HG02798 (cell line): ENCODE results near the gene ITGA7.
A peak's percentile ranks its signal among the peaks of the same experiment; 100 is the strongest.

ENCODE experiments used
- ATAC-seq: cut with Tn5 transposase; IDR thresholded peaks from one replicate; pipeline ENCODE4 v1.9.1; 2021; ENCODE audit warnings: mild to moderate bottlenecking; ENCODE audit not compliant: unreplicated experiment, poor library complexity

ITGA7 gene, protein sequence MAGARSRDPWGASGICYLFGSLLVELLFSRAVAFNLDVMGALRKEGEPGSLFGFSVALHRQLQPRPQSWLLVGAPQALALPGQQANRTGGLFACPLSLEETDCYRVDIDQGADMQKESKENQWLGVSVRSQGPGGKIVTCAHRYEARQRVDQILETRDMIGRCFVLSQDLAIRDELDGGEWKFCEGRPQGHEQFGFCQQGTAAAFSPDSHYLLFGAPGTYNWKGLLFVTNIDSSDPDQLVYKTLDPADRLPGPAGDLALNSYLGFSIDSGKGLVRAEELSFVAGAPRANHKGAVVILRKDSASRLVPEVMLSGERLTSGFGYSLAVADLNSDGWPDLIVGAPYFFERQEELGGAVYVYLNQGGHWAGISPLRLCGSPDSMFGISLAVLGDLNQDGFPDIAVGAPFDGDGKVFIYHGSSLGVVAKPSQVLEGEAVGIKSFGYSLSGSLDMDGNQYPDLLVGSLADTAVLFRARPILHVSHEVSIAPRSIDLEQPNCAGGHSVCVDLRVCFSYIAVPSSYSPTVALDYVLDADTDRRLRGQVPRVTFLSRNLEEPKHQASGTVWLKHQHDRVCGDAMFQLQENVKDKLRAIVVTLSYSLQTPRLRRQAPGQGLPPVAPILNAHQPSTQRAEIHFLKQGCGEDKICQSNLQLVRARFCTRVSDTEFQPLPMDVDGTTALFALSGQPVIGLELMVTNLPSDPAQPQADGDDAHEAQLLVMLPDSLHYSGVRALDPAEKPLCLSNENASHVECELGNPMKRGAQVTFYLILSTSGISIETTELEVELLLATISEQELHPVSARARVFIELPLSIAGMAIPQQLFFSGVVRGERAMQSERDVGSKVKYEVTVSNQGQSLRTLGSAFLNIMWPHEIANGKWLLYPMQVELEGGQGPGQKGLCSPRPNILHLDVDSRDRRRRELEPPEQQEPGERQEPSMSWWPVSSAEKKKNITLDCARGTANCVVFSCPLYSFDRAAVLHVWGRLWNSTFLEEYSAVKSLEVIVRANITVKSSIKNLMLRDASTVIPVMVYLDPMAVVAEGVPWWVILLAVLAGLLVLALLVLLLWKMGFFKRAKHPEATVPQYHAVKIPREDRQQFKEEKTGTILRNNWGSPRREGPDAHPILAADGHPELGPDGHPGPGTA

GRCh38 chr12:55707841-55708694 is at the start of gene ITGA7:
Gene ITGA7, minus strand, starts transcription at chr12:55707904. Its CDS starts 222 bp downstream, at chr12:55707682.
- ATAC-seq, result peak; percentile 69

DNA sequence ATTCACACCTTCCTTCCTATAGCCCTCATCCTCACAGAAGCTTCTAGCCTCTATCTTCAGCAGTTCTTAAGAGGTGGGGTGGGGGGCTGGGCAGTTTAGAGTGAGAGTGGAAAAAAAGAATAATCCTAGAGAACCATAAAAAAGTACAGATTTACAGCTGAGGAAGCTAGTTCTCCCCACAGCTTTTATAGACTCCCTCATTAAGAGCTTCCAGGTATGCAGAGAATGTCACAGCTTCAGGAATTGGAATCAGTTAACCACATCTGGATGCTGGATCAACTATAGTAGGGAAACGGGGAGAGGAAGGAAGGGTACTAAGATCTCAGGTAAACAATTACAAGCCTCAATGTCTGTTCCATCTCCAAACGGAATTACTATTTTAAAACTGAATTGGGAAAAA is 47.5 kb upstream of the ITGA7 start:
- no peak for ATAC-seq

DNA sequence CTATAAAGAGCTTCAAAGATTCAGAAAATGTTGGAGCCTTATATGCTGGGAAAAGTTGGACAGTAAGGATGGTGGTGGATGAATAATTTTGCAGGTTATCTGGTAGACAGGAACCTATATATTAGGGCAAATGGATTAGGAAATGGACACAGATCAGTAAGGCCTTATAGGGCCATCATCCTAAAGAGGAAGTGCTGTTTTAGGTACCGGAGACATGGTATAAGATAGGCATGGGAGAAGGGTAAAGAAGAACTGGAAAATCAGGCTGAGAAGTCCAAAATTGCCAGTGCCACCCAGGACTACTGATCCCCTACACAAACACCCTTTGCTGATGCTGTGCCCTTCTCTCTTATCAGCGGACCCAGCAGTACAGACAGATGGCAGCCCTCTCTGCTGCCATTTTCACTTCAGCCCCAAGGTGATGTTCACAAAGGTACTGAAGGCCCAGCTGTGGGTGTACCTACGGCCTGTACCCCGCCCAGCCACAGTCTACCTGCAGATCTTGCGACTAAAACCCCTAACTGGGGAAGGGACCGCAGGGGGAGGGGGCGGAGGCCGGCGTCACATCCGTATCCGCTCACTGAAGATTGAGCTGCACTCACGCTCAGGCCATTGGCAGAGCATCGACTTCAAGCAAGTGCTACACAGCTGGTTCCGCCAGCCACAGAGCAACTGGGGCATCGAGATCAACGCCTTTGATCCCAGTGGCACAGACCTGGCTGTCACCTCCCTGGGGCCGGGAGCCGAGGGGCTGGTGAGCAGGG is 40.7 kb upstream of the ITGA7 start:
- no peak for ATAC-seq

DNA sequence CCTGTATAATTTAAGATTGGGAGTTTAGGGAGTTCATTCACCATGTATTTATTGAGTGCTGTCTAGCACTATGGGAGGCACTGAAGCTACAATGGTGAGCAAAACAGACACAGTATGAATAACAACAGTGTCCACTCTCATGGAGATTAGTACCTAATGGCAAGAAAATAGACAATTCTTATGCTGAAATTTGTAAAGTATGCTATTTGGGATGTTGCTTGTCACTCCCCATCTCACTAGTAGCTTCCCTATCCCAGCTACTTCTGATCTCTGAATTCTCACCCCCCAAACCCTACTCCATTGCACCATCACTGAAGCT is 39.2 kb upstream of the ITGA7 start:
- no peak for ATAC-seq

DNA sequence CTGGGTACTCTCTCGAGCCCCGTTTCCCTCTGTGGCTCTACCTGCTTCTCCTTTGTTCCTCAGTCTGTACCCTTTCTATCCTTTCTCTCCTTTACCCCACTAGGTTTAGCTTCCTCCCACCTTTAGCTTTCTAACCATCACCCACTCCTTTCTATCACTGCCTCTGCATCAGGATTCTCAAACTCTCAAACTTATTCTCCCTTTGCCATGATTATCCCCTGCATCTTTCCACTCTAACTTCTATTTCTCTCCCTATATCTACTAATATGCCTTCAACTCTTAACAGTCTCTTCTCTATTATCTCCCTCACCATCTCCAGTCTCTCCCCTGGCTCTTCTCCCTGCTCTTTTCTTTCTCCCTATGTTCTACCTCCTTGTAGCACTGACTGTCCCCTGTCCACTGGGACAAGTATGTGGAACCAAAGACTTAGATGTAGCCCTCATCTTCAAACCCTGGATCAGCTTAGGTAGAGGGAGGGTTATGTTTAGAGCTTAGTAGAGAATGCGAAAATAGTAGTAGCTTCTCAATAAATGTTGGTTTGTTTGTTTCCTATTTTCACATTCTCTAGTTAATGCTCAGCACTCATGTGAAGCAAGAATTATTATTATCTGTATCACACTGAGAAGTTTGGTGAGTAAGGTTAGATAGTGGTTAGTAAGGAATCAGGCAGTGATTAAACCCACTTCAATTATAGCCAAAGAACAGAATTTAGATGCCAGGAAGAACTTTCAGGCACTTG is 38.6 kb upstream of the ITGA7 start:
- ATAC-seq, result no peak

DNA sequence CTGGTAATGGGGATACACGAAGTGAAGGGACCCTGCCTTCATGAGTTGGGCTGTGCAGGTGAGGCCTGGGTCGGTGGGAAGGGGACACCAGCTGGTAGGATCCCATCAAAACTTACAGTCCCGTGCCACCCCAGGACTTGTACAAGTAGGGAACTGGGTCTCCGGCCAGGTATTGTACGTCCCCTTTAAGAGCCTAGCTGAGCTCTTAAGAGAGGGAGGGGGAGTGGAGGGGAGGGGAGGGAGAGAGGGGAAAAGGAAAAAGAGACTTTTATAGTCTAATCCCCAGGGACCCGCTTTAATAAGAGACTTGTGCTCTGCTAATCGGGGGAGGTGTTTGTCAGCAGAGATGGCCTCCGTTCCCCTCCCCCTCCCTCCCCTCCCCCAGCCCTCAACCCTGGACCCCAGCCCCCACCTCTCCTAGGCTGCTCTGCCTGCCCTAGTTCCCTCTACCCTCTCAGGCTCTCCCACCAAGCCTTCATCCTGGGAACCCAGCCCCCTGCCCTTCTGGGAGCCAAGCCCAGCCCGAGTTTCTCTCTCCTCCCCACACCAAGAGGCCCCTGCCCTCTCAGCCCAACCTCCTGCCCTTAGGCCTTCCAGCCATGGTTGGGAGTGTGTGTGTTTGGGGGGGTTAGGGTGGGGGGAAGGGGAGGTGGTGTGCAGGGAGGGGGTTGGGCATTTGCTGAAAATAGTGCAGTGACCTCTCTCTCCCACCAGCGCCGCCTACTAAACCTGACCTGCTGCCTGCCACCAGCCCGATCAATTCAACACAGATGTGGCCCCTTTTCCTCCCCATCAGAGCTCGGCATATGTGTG is 37.9 kb upstream of the ITGA7 start:
- no peak for ATAC-seq

DNA sequence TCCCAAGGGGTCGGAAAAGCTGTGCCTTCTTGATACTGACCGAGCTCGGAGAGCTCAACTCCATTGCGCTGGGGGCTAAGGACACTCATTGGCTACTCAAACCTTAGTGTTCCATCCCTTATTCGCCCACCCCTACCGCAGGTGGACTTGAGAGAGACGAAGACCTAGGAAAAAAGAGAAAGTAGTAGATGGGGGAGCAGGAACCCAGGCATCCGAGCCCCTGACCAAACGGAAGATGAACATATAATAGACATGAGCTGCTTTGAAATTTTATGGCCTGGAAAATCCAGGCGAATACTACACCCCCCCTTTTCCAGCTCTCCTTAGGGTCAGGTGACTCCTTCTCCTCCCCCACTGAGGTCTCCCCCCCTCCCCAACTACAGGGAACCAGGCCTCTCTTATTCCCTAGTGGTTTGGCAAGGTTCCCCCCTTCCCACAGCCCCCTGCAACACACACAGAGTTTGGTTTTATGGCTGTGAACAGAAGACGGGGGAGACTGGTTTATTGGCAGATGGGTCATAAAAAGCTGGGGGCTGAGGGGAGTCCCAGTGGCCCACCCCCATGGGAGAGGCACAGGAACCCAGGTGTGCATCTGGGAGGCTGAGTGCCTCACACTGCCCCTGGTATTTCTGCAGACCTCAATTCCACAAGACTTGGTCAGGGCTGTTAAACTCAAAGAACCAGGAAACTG is 36.8 kb upstream of the ITGA7 start:
- ATAC-seq, result no peak

DNA sequence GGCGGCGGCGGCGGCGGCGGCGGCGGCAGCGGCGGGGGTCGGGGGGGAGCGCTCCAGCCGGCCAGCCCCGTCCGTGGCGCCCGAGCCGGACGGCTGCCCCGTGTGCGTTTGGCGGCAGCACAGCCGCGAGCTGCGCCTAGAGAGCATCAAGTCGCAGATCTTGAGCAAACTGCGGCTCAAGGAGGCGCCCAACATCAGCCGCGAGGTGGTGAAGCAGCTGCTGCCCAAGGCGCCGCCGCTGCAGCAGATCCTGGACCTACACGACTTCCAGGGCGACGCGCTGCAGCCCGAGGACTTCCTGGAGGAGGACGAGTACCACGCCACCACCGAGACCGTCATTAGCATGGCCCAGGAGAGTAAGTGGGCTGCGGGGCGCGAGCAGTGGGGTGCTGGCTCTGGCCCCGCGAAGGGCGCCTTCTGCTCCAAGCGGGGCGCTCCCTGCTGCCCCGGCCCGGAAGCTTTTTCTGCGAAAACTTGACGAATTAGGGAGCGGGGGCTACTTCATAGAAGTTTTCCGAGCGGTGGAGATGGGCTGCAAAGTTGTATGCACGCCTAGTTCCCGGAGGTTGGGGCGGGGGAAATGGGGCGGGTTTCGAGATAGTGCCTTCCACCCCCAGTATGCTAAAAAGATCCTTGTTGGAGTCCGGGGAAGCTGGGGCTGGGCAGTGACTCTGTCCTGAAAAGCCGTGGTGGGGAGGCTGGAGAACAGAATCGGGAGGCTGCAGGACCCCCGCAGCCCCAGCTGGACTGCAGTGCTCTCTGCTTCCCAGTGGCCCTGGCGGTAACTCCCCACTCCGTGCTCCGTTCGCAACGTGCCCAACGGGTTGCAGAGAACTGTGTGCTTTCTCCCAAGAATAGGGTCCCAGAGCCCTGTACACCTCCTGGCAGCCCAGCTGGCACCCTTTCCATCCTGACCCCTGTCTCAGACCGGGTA is 36.0 kb upstream of the ITGA7 start:
- ATAC-seq, result peak; percentile 57

DNA sequence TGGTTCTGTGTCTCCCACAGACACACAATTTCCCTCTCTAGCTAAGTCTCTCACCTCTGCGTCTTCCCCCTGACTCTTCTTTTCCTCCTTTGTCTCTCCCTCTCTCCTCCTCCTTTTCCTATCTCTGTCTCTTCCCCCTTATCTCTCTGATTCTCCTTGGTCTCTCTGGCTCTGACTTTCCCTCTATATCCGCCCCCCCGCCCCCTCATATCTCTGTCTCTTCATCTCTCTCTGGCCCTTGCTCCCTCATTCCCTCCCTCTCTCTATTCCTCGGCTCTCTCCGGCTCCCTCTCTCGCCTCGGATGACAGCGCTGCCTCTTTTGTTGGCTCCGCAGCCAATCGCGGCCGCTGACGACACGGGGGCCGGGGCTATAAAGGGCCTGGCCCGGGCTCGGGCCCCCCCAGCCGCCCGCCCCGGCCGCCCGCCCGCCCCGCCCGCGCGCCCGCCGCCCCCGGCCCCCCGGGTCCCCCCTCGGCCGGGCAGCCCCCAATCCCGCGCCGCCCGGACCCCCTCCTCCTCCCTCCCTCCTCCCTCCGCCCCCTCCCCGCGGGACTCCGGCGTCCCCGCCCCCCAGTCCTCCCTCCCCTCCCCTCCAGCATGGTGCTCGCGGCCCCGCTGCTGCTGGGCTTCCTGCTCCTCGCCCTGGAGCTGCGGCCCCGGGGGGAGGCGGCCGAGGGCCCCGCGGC is 35.2 kb upstream of the ITGA7 start, which contains the start of gene GDF11:
Gene GDF11 (plus strand): TSS at position 404 of the 687 bp plus-strand sequence. CDS start 195 bp downstream, at position 599.
- peak; percentile 41 for ATAC-seq

DNA sequence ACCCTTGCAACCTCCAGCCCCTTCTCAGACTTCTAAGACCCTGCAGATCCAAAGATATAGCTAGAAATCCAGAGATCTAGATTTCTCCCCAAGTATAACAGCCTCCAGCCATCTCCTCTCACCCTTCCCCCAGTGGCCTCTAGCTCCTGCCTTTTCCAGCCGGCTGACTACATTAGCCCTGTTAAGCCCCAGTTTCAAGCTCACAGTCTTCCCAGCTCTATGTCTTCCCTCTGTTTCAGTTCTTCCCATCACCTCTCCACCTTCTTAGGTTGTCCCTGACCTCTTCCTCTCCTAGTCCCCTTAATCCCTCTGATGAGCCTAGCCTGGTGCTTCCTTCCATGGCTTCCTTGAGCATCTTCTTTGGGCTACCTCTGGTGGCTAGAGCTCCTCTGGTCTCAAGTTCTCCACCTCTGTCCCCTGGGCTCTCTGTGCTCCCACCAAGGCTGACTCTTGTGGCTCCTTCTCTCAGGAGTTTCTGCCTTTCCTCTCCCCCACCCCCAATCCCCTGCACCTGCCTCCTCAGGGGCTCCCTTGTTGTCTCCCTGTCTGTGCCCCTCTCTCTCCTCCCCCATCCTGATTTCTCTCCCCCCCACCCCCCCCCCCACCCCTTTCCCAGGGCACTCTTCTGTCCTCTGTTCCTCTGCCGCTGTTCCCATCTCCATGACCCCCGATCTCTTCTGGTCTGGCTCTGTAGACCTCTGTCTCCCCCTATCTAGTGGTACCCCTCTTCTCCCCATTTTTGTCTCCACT is 34.4 kb upstream of the ITGA7 start:
- ATAC-seq, result no peak

DNA sequence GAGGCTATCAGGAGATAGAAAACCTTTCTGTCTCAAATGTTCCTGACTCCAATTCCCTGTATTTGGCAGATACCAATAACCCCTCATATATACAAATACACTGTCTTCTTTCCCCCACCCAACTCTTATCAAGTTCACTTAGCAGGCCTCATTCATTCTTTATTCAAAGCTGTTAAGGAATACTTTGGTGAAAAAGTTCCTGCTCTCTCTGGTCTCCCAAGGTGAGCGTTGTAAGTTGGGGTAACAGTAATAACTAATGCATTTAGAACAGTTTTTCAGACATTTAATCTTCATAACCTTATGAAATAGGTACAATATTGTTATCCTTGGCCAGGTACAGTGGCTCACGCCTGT is 31.3 kb upstream of the ITGA7 start:
- ATAC-seq, result no peak

- ATAC-seq, result peak; percentile 87
These were observed 30.7 kb upstream of the ITGA7 start for GRCh38 chr12:55738123-55739024.

GRCh38 chr12:55737581-55738122 is 29.9 kb upstream of the ITGA7 start:
- no peak for ATAC-seq
